GM10248 (cell line): ENCODE data around the gene CFAP65.

ENCODE experiments used
- CTCF ChIA-PET: fragments of 300-600 bp; sonication (Branson Sonifier 250); formaldehyde crosslinking; extraction: SDS; loops from one replicate; lab custom pipeline; 2021; ENCODE audit warnings: antibody characterized with exemption; lab: Yijun Ruan, JAX
- POLR2A ChIA-PET: fragments of 350-650 bp; sonication (Branson Sonifier 250); formaldehyde crosslinking; extraction: SDS; loops from one replicate; lab custom pipeline; 2020; ENCODE audit warnings: antibody characterized with exemption; lab: Yijun Ruan, JAX
- DNase-seq: peaks from one replicate; pipeline ENCODE4 v3.0.0; 2012; ENCODE audit errors: extremely low spot score
- CTCF ChIP-seq: IDR thresholded peaks from 2 replicates; pipeline ENCODE4 v1.5.1; 2012; ENCODE audit warnings: mild to moderate bottlenecking, low read depth; ENCODE audit errors: extremely low read depth, missing control alignments, control extremely low read depth

Gene CFAP65

GRCh38 chr2:218983934-218984238 lies 57.4 kb downstream of the CFAP65 start:
- TF ChIP-seq CTCF = no peak
- DNase-seq = no peak
- ChIA-PET CTCF (interaction anchor here (1.6 to 4.3 kb wide), 2 partner anchors 9 to 10 kb away, joined by 3 to 60 read pairs; partner anchors contain the start of gene CRYBA2), POLR2A (no interaction called here)

- CTCF ChIA-PET = interaction anchor here (1.2 to 4.3 kb wide), 2 partner anchors 11 to 171 kb away, joined by 4 to 60 read pairs; partner anchors contain the start of gene CRYBA2
- no peak for DNase-seq
- no peak for TF ChIP-seq CTCF
- POLR2A ChIA-PET = no interaction called here
Observed at GRCh38 chr2:218983263-218983933, 57.9 kb downstream of the CFAP65 start.

GRCh38 chr2:218982586-218983262 lies 58.6 kb downstream of the CFAP65 start:
- POLR2A ChIA-PET = no interaction called here
- no peak for TF ChIP-seq CTCF
- CTCF ChIA-PET = interaction anchor here (0.8 to 4.3 kb wide), 10 partner anchors 9 to 313 kb away, joined by 3 to 60 read pairs (median 6); partner anchors contain the start of gene CRYBA2
- DNase-seq = no peak

- POLR2A ChIA-PET = no interaction called here
- TF ChIP-seq CTCF = no peak
- DNase-seq = no peak
- CTCF ChIA-PET = interaction anchor here (0.8 to 5.8 kb wide), 16 partner anchors 7 to 313 kb away, joined by 3 to 92 read pairs (median 10); partner anchors contain the start of genes CDK5R2 and CRYBA2
Observed at GRCh38 chr2:218981881-218982585, 59.3 kb downstream of the CFAP65 start.

GRCh38 chr2:218981390-218981880 lies 59.9 kb downstream of the CFAP65 start:
- no peak for DNase-seq
- ChIA-PET CTCF (interaction anchor here (0.8 to 5.8 kb wide), 21 partner anchors 8 to 174 kb away, joined by 3 to 92 read pairs (median 8); partner anchors contain the start of genes CDK5R2 and CRYBA2), POLR2A (no interaction called here)
- no peak for TF ChIP-seq CTCF
